Liver (tissue), 9 donors: ENCODE measurements around the gene CFAP100. TPM values are rescaled to one million over a fixed set of nuclear protein-coding genes. Genes with fewer than 3 reads are reported as not detected.

Experiments used
- DNase-seq: peaks from one replicate; pipeline ENCODE4 v3.0.0-alpha.2; 2017; ENCODE audit warnings: low spot score
- H3K27ac ChIP-seq, 2 donors: one replicate each; pipeline ENCODE4 v1.7.0; 2013; ENCODE audit warnings: inconsistent platforms in 2 of 2, low read length in 2 of 2, control low read depth in 1 of 2, low read depth in 1 of 2, mild to moderate bottlenecking in 1 of 2
- H3K27me3 ChIP-seq, 4 donors: one replicate each; pipeline versions ENCODE4 v1.6.1 to v1.7.0; 2013; ENCODE audit warnings: low read length in 3 of 4, inconsistent platforms in 1 of 4, mild to moderate bottlenecking in 1 of 4, moderate library complexity in 1 of 4; ENCODE audit not compliant: control insufficient read depth in 4 of 4, insufficient read depth in 4 of 4
- H3K36me3 ChIP-seq, 4 donors: one replicate each; pipeline versions ENCODE4 v1.6.1 to v1.7.0; 2013; ENCODE audit warnings: low read length in 3 of 4, mild to moderate bottlenecking in 3 of 4, low read depth in 1 of 4, moderate library complexity in 1 of 4; ENCODE audit not compliant: control insufficient read depth in 4 of 4, insufficient read depth in 3 of 4
- H3K4me1 ChIP-seq, 4 donors: one replicate each; pipeline versions ENCODE4 v1.6.1 to v1.7.0; 2013; ENCODE audit warnings: low read length in 3 of 4, mild to moderate bottlenecking in 3 of 4, moderate library complexity in 1 of 4; ENCODE audit not compliant: control insufficient read depth in 4 of 4, insufficient read depth in 4 of 4
- H3K4me3 ChIP-seq, 3 donors: one replicate each; pipeline versions ENCODE4 v1.6.1 to v1.7.0; 2013; ENCODE audit warnings: low read length in 3 of 3, control low read depth in 1 of 3, low read depth in 1 of 3, mild to moderate bottlenecking in 1 of 3
- H3K9ac ChIP-seq, 2 donors: one replicate each; pipeline ENCODE4 v1.7.0; 2013; ENCODE audit warnings: low read length in 2 of 2, mild to moderate bottlenecking in 2 of 2, moderate library complexity in 2 of 2, control low read depth in 1 of 2, low read depth in 1 of 2
- H3K9me3 ChIP-seq, 4 donors: one replicate each; pipeline versions ENCODE4 v1.6.1 to v1.7.0; 2013; ENCODE audit warnings: low read length in 3 of 4; ENCODE audit not compliant: control insufficient read depth in 4 of 4
- EGR1 ChIP-seq, 2 donors: IDR thresholded peaks; 2 replicates each; pipeline ENCODE4 v1.6.1; 2016 to 2018; ENCODE audit warnings: antibody characterized with exemption in 2 of 2, low read depth in 2 of 2
- FOXA1 ChIP-seq: IDR thresholded peaks from 2 replicates; pipeline ENCODE4 v1.6.1; 2016; ENCODE audit warnings: antibody characterized with exemption
- FOXA2 ChIP-seq: IDR thresholded peaks from 2 replicates; pipeline ENCODE4 v1.6.1; 2016; ENCODE audit warnings: antibody characterized with exemption
- GABPA ChIP-seq, 2 donors: IDR thresholded peaks in 1 of 2; conservative IDR thresholded peaks in 1 of 2; 2 replicates each; pipeline ENCODE4 v1.6.1; 2016; ENCODE audit warnings: antibody characterized with exemption in 2 of 2, mild to moderate bottlenecking in 1 of 2, moderate library complexity in 1 of 2
- HNF4A ChIP-seq, 2 donors: conservative IDR thresholded peaks; 2 replicates each; pipeline ENCODE4 v1.6.1; 2016; ENCODE audit warnings: antibody characterized with exemption in 2 of 2, mild to moderate bottlenecking in 2 of 2
- HNF4G ChIP-seq: IDR thresholded peaks from 2 replicates; pipeline ENCODE4 v1.6.1; 2016; ENCODE audit warnings: antibody characterized with exemption
- JUND ChIP-seq, 2 donors: IDR thresholded peaks; 2 replicates each; pipeline ENCODE4 v1.6.1; 2016; ENCODE audit warnings: antibody characterized with exemption in 2 of 2
- NR2F2 ChIP-seq: IDR thresholded peaks from 2 replicates; pipeline ENCODE4 v1.6.1; 2016; ENCODE audit warnings: antibody characterized with exemption
- RAD21 ChIP-seq, 2 donors: IDR thresholded peaks; 2 replicates each; pipeline ENCODE4 v1.6.1; 2016; ENCODE audit warnings: antibody characterized with exemption in 2 of 2, mild to moderate bottlenecking in 2 of 2
- RXRA ChIP-seq, 2 donors: IDR thresholded peaks; 2 replicates each; pipeline ENCODE4 v1.6.1; 2017 to 2018; ENCODE audit warnings: antibody characterized with exemption in 2 of 2, mild to moderate bottlenecking in 1 of 2
- SP1 ChIP-seq: IDR thresholded peaks from 2 replicates; pipeline ENCODE4 v1.6.1; 2018; ENCODE audit warnings: antibody characterized with exemption, mild to moderate bottlenecking
- TAF1 ChIP-seq: conservative IDR thresholded peaks from 2 replicates; pipeline ENCODE4 v1.6.1; 2016; ENCODE audit warnings: antibody characterized with exemption, mild to moderate bottlenecking
- WGBS: extraction: QIAGEN DNeasy Blood & Tissue Kit; methylation state at CpG from one replicate; pipeline ENCODE4 v1.1.7; 2013; 5-methylcytosine and 5-hydroxymethylcytosine counted together
- polyA plus RNA-seq, 2 donors: library from polyadenylated mRNA; stranded (reverse) in 1 of 2; unstranded in 1 of 2; fragments of 200-250 nt in 1 of 2; fragments of >200 nt in 1 of 2; fragmentation: Nextera tagmentation in 1 of 2; extraction: Ambion mirVana in 1 of 2; gene quantifications; one replicate each; pipeline versions ENCODE4 v1.2.1 to v1.2.3, GENCODE V29; 2013 to 2015
- total RNA-seq, 2 donors: library from RNA; depleted of rRNA; stranded (reverse); fragments of >200 nt; gene quantifications; one replicate each; pipeline ENCODE4 v1.2.3, GENCODE V29; 2014
- TF ChIP-seq, protein P1 (sequence below): IDR thresholded peaks from 2 replicates; pipeline ENCODE4 v1.6.1; 2016; ENCODE audit warnings: antibody characterized with exemption
- TF ChIP-seq, protein P2 (sequence below): IDR thresholded peaks from 2 replicates; pipeline ENCODE4 v1.6.1; 2016; ENCODE audit warnings: antibody characterized with exemption
- TF ChIP-seq, protein P3 (sequence below): IDR thresholded peaks from 2 replicates; pipeline ENCODE4 v1.6.1; 2016; ENCODE audit warnings: antibody characterized with exemption
- TF ChIP-seq, protein P4 (sequence below): IDR thresholded peaks from 2 replicates; pipeline ENCODE4 v1.6.1; 2016; ENCODE audit warnings: antibody characterized with exemption, mild to moderate bottlenecking
- TF ChIP-seq, protein P5 (sequence below): fragments of 150-350 bp; IDR thresholded peaks from 2 replicates; pipeline ENCODE4 v1.5.1; 2017; ENCODE audit warnings: improper control_type of control experiment, low read depth, low read length; ENCODE audit not compliant: missing input control
- donor health status: healthy.
- donor health status: healthy.
- donor health status: healthy.
- donor health status: healthy.
- donor health status: healthy.

The CFAP100 gene
- total and polyA plus RNA-seq, 4 donors: not detected

DNA sequence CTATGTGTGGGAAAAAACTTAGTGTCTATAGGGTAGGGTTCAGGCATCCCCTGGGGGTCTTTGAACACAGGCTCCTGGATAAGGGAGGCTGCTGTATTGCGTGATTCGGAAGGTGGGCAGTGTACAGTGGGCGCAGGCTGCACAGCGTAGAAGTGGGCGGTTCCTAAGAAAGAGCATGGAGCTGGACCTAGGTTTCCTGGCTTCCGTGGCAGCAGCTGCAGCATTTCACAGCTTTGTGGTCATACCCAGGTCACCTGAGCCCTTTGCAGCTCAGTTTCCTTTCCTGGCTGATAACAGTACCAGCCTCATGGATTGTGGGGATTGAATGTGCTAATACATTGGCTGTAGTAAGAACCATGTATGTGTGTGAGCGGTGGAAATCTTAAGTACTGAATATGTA lies 22.2 kb downstream of the CFAP100 start:
- Histone ChIP-seq H3K4me3 (no peak overlapping the region), H3K27ac (no peak overlapping the region), H3K4me1 (no peaks in the 10 kb centered on the region), H3K36me3 (no peaks in the 10 kb centered on the region), H3K9ac (no peak overlapping the region), H3K9me3 (no peaks in the 10 kb centered on the region), H3K27me3 (peaks cover 0 to 2% (median under 1%) of the 10 kb centered on the region in 4 donors)
- DNase-seq: no peak
- WGBS: 84% methylated on average over 7 of the region's 7 CpGs
- TF ChIP-seq FOXA2 (no peak), FOXA1 (no peak), TAF1 (no peak), GABPA (IDR thresholded peaks at IDR 0.05 in 1 of 2, conservative IDR thresholded peaks at IDR 0.05 in 1 of 2) (no peak), JUND (IDR thresholded peaks at IDR 0.05) (no peak), RAD21 (IDR thresholded peaks at IDR 0.05) (no peak), HNF4G (no peak), SP1 (no peak)
- TF ChIP-seq, protein P1, sequence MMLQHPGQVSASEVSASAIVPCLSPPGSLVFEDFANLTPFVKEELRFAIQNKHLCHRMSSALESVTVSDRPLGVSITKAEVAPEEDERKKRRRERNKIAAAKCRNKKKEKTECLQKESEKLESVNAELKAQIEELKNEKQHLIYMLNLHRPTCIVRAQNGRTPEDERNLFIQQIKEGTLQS: no peak
- TF ChIP-seq, protein P2, sequence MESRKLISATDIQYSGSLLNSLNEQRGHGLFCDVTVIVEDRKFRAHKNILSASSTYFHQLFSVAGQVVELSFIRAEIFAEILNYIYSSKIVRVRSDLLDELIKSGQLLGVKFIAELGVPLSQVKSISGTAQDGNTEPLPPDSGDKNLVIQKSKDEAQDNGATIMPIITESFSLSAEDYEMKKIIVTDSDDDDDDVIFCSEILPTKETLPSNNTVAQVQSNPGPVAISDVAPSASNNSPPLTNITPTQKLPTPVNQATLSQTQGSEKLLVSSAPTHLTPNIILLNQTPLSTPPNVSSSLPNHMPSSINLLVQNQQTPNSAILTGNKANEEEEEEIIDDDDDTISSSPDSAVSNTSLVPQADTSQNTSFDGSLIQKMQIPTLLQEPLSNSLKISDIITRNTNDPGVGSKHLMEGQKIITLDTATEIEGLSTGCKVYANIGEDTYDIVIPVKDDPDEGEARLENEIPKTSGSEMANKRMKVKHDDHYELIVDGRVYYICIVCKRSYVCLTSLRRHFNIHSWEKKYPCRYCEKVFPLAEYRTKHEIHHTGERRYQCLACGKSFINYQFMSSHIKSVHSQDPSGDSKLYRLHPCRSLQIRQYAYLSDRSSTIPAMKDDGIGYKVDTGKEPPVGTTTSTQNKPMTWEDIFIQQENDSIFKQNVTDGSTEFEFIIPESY: no peak

DNA sequence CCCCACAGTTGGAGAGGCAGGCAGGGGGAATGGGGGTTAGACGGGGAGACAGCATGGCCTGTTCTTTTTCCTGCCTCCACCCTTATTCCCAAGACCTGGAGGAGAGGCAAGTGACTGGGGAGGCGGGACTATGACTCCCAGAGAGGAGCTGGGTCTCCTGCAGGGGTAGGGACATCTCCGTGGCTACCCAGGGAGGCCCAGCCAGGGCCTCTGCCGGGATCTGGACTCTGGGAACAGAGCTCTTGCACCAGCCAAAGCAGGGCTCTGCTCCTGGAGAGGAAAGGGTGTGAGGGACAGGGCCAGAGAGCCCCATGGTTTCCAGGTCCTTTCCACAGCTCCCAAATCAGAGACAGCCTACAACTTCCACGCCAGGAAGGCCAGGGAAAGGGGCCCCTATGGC lies 22.8 kb downstream of the CFAP100 start:
- Histone ChIP-seq H3K4me3 (no peak overlapping the region), H3K27ac (no peak overlapping the region), H3K9ac (no peak overlapping the region), H3K36me3 (no peaks in the 10 kb centered on the region), H3K4me1 (no peaks in the 10 kb centered on the region), H3K27me3 (peaks cover 0 to 2% (median under 1%) of the 10 kb centered on the region in 4 donors), H3K9me3 (no peaks in the 10 kb centered on the region)
- TF ChIP-seq, protein P1: no peak
- TF ChIP-seq EGR1 (IDR thresholded peaks at IDR 0.05; ENCODE audit: low read depth in 2 of 2) (no peak), FOXA2 (no peak), GABPA (IDR thresholded peaks at IDR 0.05 in 1 of 2, conservative IDR thresholded peaks at IDR 0.05 in 1 of 2) (no peak), TAF1 (no peak), HNF4A (conservative IDR thresholded peaks at IDR 0.05) (no peak), RXRA (IDR thresholded peaks at IDR 0.05) (no peak)
- no peak for DNase-seq
- 79% methylated on average over 5 of the region's 5 CpGs for WGBS

DNA sequence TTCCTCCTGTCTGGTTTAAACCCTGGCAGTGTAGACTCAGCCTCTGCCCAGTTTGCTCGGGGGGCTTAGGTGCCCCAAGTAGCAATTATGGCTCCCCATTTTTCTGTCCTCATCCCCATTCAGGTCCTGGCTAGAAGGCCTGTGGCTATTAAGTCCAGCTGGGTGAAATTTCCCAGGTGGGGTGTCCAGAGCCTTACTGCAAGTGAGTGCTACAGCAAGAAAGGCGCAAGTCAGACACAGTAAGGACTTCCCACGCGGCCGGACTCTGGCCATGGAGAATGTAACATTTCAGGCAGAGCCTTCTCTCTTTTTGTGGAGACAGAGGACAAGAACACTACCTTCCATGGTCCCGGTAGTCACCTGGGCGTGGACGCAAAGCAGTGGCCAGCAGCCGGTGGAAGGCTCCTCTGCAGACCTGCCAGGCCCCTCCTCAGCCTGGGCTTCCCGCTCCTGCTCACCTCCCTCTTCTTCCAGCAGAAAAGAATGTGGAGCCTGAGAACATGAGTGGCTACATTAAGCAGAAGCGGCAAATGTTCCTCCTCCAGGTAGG lies 23.3 kb downstream of the CFAP100 start:
- Histone ChIP-seq H3K36me3 (no peaks in the 10 kb centered on the region), H3K27ac (no peak overlapping the region), H3K9me3 (no peaks in the 10 kb centered on the region), H3K9ac (no peak overlapping the region), H3K4me1 (no peaks in the 10 kb centered on the region), H3K4me3 (no peak overlapping the region), H3K27me3 (peaks cover 0 to 2% (median under 1%) of the 10 kb centered on the region in 4 donors)
- DNase-seq: no peak
- WGBS: 86% methylated on average over 11 of the region's 11 CpGs
- TF ChIP-seq, protein P3, sequence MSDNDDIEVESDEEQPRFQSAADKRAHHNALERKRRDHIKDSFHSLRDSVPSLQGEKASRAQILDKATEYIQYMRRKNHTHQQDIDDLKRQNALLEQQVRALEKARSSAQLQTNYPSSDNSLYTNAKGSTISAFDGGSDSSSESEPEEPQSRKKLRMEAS: no peak
- no peak for TF ChIP-seq NR2F2
- TF ChIP-seq SP1: no peak
- no peak for TF ChIP-seq GABPA (IDR thresholded peaks at IDR 0.05 in 1 of 2, conservative IDR thresholded peaks at IDR 0.05 in 1 of 2)
- no peak for TF ChIP-seq FOXA1
- TF ChIP-seq, protein P1: no peak
- no peak for TF ChIP-seq HNF4A (conservative IDR thresholded peaks at IDR 0.05)
- TF ChIP-seq, protein P4, sequence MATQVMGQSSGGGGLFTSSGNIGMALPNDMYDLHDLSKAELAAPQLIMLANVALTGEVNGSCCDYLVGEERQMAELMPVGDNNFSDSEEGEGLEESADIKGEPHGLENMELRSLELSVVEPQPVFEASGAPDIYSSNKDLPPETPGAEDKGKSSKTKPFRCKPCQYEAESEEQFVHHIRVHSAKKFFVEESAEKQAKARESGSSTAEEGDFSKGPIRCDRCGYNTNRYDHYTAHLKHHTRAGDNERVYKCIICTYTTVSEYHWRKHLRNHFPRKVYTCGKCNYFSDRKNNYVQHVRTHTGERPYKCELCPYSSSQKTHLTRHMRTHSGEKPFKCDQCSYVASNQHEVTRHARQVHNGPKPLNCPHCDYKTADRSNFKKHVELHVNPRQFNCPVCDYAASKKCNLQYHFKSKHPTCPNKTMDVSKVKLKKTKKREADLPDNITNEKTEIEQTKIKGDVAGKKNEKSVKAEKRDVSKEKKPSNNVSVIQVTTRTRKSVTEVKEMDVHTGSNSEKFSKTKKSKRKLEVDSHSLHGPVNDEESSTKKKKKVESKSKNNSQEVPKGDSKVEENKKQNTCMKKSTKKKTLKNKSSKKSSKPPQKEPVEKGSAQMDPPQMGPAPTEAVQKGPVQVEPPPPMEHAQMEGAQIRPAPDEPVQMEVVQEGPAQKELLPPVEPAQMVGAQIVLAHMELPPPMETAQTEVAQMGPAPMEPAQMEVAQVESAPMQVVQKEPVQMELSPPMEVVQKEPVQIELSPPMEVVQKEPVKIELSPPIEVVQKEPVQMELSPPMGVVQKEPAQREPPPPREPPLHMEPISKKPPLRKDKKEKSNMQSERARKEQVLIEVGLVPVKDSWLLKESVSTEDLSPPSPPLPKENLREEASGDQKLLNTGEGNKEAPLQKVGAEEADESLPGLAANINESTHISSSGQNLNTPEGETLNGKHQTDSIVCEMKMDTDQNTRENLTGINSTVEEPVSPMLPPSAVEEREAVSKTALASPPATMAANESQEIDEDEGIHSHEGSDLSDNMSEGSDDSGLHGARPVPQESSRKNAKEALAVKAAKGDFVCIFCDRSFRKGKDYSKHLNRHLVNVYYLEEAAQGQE: no peak
- no peak for TF ChIP-seq JUND (IDR thresholded peaks at IDR 0.05)
- TF ChIP-seq HNF4G: no peak
- TF ChIP-seq FOXA2: no peak
- TF ChIP-seq, protein P5, sequence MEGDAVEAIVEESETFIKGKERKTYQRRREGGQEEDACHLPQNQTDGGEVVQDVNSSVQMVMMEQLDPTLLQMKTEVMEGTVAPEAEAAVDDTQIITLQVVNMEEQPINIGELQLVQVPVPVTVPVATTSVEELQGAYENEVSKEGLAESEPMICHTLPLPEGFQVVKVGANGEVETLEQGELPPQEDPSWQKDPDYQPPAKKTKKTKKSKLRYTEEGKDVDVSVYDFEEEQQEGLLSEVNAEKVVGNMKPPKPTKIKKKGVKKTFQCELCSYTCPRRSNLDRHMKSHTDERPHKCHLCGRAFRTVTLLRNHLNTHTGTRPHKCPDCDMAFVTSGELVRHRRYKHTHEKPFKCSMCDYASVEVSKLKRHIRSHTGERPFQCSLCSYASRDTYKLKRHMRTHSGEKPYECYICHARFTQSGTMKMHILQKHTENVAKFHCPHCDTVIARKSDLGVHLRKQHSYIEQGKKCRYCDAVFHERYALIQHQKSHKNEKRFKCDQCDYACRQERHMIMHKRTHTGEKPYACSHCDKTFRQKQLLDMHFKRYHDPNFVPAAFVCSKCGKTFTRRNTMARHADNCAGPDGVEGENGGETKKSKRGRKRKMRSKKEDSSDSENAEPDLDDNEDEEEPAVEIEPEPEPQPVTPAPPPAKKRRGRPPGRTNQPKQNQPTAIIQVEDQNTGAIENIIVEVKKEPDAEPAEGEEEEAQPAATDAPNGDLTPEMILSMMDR: no peak
- TF ChIP-seq RXRA (IDR thresholded peaks at IDR 0.05): no peak
